ENCODE data around the gene C10orf90.

Gene C10orf90

DNA sequence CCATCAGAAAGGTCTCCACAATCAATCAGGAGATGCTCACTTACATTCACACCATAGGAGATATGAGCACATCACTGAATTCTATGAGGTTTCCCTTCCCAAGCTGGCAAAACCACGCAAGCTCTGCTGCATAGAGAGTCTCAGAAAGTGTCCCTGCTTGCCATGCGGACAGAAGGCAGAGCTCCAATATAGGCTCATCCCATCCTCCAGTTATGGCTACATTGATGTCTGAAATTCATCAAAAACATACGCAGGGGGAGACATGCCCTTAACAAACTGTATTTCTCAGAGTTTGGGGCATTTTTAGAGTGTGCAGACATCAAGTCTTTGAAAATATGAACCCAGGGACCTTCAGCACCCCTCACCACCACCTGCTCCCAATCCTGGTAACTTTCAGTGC lies 2.9 kb downstream of the C10orf90 start:
- no peak for TF ChIP-seq OSR2 (tag by site-specific recombination; IDR thresholded peaks at IDR 0.05)
- TF ChIP-seq ZNF404 (tag by site-specific recombination; IDR thresholded peaks at IDR 0.05), result no peak
- TF ChIP-seq ZNF202 (tag by site-specific recombination; IDR thresholded peaks at IDR 0.05; ENCODE audit: borderline replicate concordance), result no peak
- TF ChIP-seq MEIS1 (CRISPR knock-in tag; IDR thresholded peaks at IDR 0.05; ENCODE audit: borderline replicate concordance), result no peak
- TF ChIP-seq TCF7L2 (IDR thresholded peaks at IDR 0.05; ENCODE audit: borderline replicate concordance, low read depth, low read length), result no peak
- no peak for TF ChIP-seq ZNF785 (tag by site-specific recombination; IDR thresholded peaks at IDR 0.05)
- no peak for TF ChIP-seq ZNF138 (tag by site-specific recombination; IDR thresholded peaks at IDR 0.05; ENCODE audit: borderline replicate concordance)
- TF ChIP-seq, protein P1, sequence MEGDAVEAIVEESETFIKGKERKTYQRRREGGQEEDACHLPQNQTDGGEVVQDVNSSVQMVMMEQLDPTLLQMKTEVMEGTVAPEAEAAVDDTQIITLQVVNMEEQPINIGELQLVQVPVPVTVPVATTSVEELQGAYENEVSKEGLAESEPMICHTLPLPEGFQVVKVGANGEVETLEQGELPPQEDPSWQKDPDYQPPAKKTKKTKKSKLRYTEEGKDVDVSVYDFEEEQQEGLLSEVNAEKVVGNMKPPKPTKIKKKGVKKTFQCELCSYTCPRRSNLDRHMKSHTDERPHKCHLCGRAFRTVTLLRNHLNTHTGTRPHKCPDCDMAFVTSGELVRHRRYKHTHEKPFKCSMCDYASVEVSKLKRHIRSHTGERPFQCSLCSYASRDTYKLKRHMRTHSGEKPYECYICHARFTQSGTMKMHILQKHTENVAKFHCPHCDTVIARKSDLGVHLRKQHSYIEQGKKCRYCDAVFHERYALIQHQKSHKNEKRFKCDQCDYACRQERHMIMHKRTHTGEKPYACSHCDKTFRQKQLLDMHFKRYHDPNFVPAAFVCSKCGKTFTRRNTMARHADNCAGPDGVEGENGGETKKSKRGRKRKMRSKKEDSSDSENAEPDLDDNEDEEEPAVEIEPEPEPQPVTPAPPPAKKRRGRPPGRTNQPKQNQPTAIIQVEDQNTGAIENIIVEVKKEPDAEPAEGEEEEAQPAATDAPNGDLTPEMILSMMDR (tag by site-specific recombination; IDR thresholded peaks at IDR 0.05), result no peak
- no peak for TF ChIP-seq ZNF175 (tag by site-specific recombination; IDR thresholded peaks at IDR 0.05)
- TF ChIP-seq ZNF768 (tag by site-specific recombination; IDR thresholded peaks at IDR 0.05), result no peak
- TF ChIP-seq ZNF335 (tag by site-specific recombination; conservative IDR thresholded peaks at IDR 0.05), result no peak
- TF ChIP-seq ZNF341 (tag by site-specific recombination; IDR thresholded peaks at IDR 0.05; ENCODE audit: low read depth), result no peak
- TF ChIP-seq ZNF16 (tag by site-specific recombination; IDR thresholded peaks at IDR 0.05; ENCODE audit: low read depth), result no peak
- no peak for TF ChIP-seq ZNF510 (tag by site-specific recombination; IDR thresholded peaks at IDR 0.05; ENCODE audit: insufficient replicate concordance)
- TF ChIP-seq ZFP69B (tag by site-specific recombination; IDR thresholded peaks at IDR 0.05), result no peak
- no peak for TF ChIP-seq ZBTB17 (tag by site-specific recombination; IDR thresholded peaks at IDR 0.05)
- TF ChIP-seq, protein P2, sequence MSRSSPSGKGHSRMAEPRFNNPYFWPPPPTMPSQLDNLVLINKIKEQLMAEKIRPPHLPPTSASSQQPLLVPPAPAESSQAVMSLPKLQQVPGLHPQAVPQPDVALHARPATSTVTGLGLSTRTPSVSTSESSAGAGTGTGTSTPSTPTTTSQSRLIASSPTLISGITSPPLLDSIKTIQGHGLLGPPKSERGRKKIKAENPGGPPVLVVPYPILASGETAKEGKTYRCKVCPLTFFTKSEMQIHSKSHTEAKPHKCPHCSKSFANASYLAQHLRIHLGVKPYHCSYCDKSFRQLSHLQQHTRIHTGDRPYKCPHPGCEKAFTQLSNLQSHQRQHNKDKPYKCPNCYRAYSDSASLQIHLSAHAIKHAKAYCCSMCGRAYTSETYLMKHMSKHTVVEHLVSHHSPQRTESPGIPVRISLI (tag by site-specific recombination; IDR thresholded peaks at IDR 0.05), result no peak
- TF ChIP-seq ZNF514 (tag by site-specific recombination; IDR thresholded peaks at IDR 0.05), result no peak
- Histone ChIP-seq H3K4me1 (ENCODE audit: control insufficient read depth, insufficient read depth, low read length) (no peaks in the 10 kb centered on the region), H3K36me3 (ENCODE audit: control insufficient read depth in 2 of 2, insufficient read depth in 1 of 2, low read length in 2 of 2) (no peaks in the 10 kb centered on the region), H3K9me3 (ENCODE audit: control insufficient read depth, insufficient read depth, low read depth, low read length) (no peaks in the 10 kb centered on the region), H3K27ac (ENCODE audit: extremely low read depth, low read depth, low read length) (no peak overlapping the region), H3K4me3 (ENCODE audit: low read depth, low read length) (no peak overlapping the region)
- POLR2A ChIA-PET, result no interaction called here
- CTCF ChIA-PET, result no interaction called here

DNA sequence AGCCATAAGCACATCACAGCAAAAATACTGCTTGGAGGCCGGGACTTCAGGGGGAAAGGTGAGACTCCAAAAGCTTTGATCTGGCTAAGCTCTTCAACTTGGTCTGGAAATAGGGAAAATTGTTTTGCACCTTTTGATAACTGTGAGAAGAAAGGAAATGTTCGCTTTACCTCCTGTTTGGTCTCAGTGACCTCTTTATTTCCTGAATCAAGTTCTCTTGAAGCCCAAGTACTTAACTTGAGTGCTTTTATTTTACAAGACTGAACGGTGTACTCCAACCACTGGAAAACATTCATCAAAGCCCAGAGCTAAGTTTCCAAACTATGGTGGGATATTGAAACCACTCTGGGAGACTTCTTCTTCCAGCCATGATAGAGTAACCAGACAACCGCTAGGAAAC lies 5.3 kb downstream of the C10orf90 start:
- TF ChIP-seq ZNF76 (tag by site-specific recombination; IDR thresholded peaks at IDR 0.05; ENCODE audit: borderline replicate concordance, low read depth), result no peak
- TF ChIP-seq ZBTB8A (tag by site-specific recombination; IDR thresholded peaks at IDR 0.05), result no peak
- TF ChIP-seq, protein P3, sequence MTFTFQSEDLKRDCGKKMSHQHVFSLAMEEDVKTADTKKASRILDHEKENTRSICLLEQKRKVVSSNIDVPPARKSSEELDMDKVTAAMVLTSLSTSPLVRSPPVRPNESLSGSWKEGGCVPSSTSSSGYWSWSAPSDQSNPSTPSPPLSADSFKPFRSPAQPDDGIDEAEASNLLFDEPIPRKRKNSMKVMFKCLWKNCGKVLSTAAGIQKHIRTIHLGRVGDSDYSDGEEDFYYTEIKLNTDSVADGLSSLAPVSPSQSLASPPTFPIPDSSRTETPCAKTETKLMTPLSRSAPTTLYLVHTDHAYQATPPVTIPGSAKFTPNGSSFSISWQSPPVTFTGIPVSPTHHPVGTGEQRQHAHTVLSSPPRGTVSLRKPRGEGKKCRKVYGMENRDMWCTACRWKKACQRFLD (tag by site-specific recombination; IDR thresholded peaks at IDR 0.05), result no peak
- no peak for TF ChIP-seq ZNF426 (tag by site-specific recombination; IDR thresholded peaks at IDR 0.05)
- TF ChIP-seq ZNF302 (tag by site-specific recombination; IDR thresholded peaks at IDR 0.05; ENCODE audit: low read depth), result no peak
- TF ChIP-seq ZNF843 (tag by site-specific recombination; IDR thresholded peaks at IDR 0.05), result no peak
- no peak for TF ChIP-seq ZBTB17 (tag by site-specific recombination; IDR thresholded peaks at IDR 0.05)
- no peak for TF ChIP-seq TRIM28 (IDR thresholded peaks at IDR 0.05; ENCODE audit: borderline replicate concordance, low read length)
- no peak for TF ChIP-seq REPIN1 (tag by site-specific recombination; IDR thresholded peaks at IDR 0.05; ENCODE audit: low read depth)
- TF ChIP-seq ZBTB21 (tag by site-specific recombination; IDR thresholded peaks at IDR 0.05), result no peak
- TF ChIP-seq ZNF354C (tag by site-specific recombination; IDR thresholded peaks at IDR 0.05; ENCODE audit: borderline replicate concordance, low read depth), result no peak
- no peak for TF ChIP-seq ZNF701 (tag by site-specific recombination; IDR thresholded peaks at IDR 0.05)
- no peak for TF ChIP-seq ZNF423 (tag by site-specific recombination; IDR thresholded peaks at IDR 0.05)
- TF ChIP-seq BCL11A (tag by site-specific recombination; IDR thresholded peaks at IDR 0.05; ENCODE audit: low read depth), result no peak
- ChIA-PET POLR2A (no interaction called here), CTCF (interaction anchor here (0.6 kb wide), 2 partner anchors 36 to 354 kb away, joined by 3 to 4 read pairs; no protein-coding TSS in a partner anchor)
- H3K36me3 ChIP-seq (ENCODE audit: control insufficient read depth in 2 of 2, insufficient read depth in 1 of 2, low read length in 2 of 2), result no peaks in the 10 kb centered on the region
- no peaks in the 10 kb centered on the region for H3K9me3 ChIP-seq (ENCODE audit: control insufficient read depth, insufficient read depth, low read depth, low read length)
- H3K27ac ChIP-seq (ENCODE audit: extremely low read depth, low read depth, low read length), result no peak overlapping the region
- H3K4me3 ChIP-seq (ENCODE audit: low read depth, low read length), result no peak overlapping the region
- no peaks in the 10 kb centered on the region for H3K4me1 ChIP-seq (ENCODE audit: control insufficient read depth, insufficient read depth, low read length)

All from HEK293 (cell line).